Thyroid gland (tissue), 4 donors: ENCODE data around the gene TOMM40. TPM values are rescaled to one million over a fixed set of nuclear protein-coding genes. Genes with fewer than 3 reads are reported as not detected.
"Not testable (repeated sequence)": the region's sequence is repeated elsewhere in the genome, so short reads cannot be mapped to it uniquely, and the experiment has no call there.

Source experiments
- DNase-seq, 2 donors: peaks; one replicate each; pipeline ENCODE4 v3.0.0-alpha.2; 2019
- H3K27ac ChIP-seq, 3 donors: fragments of 200-600 bp; sonication (generic); 1 replicate in 2 of 3; 2 replicates in 1 of 3; pipeline ENCODE4 v1.5.1; 2016 to 2019; ENCODE audit warnings: mild to moderate bottlenecking in 1 of 3, moderate library complexity in 1 of 3
- H3K27me3 ChIP-seq: fragments of 200-600 bp; sonication (generic); one replicate; pipeline ENCODE4 v1.5.1; 2019
- H3K36me3 ChIP-seq, 2 donors: fragments of 200-600 bp; sonication (generic); one replicate each; pipeline ENCODE4 v1.5.1; 2016 to 2019
- H3K4me1 ChIP-seq, 2 donors: fragments of 200-600 bp; sonication (generic); one replicate each; pipeline ENCODE4 v1.5.1; 2017 to 2019
- H3K4me3 ChIP-seq, 3 donors: fragments of 200-600 bp; sonication (generic); replicated peaks in 1 of 3; 1 replicate in 2 of 3; 2 replicates in 1 of 3; pipeline ENCODE4 v1.5.1; 2016; ENCODE audit warnings: mild to moderate bottlenecking in 1 of 3
- H3K9me3 ChIP-seq: fragments of 200-600 bp; sonication (generic); one replicate; pipeline ENCODE4 v1.5.1; 2017
- CTCF ChIP-seq, 6 experiments: fragments of 200-600 bp in 3 of 6; fragments of 450-650 bp in 3 of 6; sonication (generic) in 3 of 6; IDR thresholded peaks; one replicate each; pipeline ENCODE4 v1.5.1; 2016 to 2019; ENCODE audit warnings: antibody characterized with exemption in 6 of 6, mild to moderate bottlenecking in 2 of 6, inconsistent platforms in 1 of 6, moderate library complexity in 1 of 6
- POLR2A ChIP-seq, 2 donors: fragments of 450-650 bp; IDR thresholded peaks; one replicate each; pipeline ENCODE4 v1.6.1; 2017; ENCODE audit warnings: antibody characterized with exemption in 2 of 2, mild to moderate bottlenecking in 2 of 2, moderate library complexity in 1 of 2
- WGBS, 2 donors: methylation state at CpG; one replicate each; pipeline ENCODE4 v1.1.5; 2017; 5-methylcytosine and 5-hydroxymethylcytosine counted together
- intact Hi-C: fragments of 100-400 bp; cut with DNase I; formaldehyde crosslinking; loops from one replicate; pipeline ENCODE4 v1.15.1; 2023
- total RNA-seq, 4 donors: library from RNA; depleted of rRNA; stranded (reverse); fragments of >200 nt; gene quantifications; one replicate each; pipeline ENCODE4 v1.2.3, GENCODE V29; 2016

Gene TOMM40
- total RNA-seq, 4 donors from 2014 or later = 40.2 to 82.8 (median 58.3) TPM

- H3K36me3 ChIP-seq = peaks cover 35 to 46% of the 10 kb centered on the region in 2 donors
- H3K4me1 ChIP-seq = peaks cover 0 to 10% of the 10 kb centered on the region in 2 donors
- WGBS, 2 donors = 61 to 68% methylated on average over 22 to 24 of the region's 26 CpGs
- intact Hi-C loops = no loop called here
- H3K27me3 ChIP-seq = no peaks in the 10 kb centered on the region
- H3K27ac ChIP-seq = no peak overlapping the region
- no peaks in the 10 kb centered on the region for H3K9me3 ChIP-seq
- TF ChIP-seq POLR2A (IDR thresholded peaks at IDR 0.05) = no peak
- no peak for TF ChIP-seq CTCF (IDR thresholded peaks at IDR 0.05)
- H3K4me3 ChIP-seq = no peak overlapping the region
- DNase-seq = peak; percentile 44 to 54
These were observed 12.8 kb upstream of the TOMM40 start for GRCh38 chr19:44878120-44878865.

- intact Hi-C loops = no loop called here
- TF ChIP-seq CTCF (IDR thresholded peaks at IDR 0.05) = no peak
- TF ChIP-seq POLR2A (IDR thresholded peaks at IDR 0.05) = no peak
- peaks cover 0 to 10% of the 10 kb centered on the region in 2 donors for H3K4me1 ChIP-seq
- H3K9me3 ChIP-seq = no peaks in the 10 kb centered on the region
- H3K27ac ChIP-seq = no peak overlapping the region
- DNase-seq = peak; percentile 78
- no peaks in the 10 kb centered on the region for H3K27me3 ChIP-seq
- H3K36me3 ChIP-seq = peaks cover 28 to 35% of the 10 kb centered on the region in 2 donors
- 46 to 63% methylated on average over 4 to 15 of the region's 18 CpGs for WGBS, 2 donors
- no peak overlapping the region for H3K4me3 ChIP-seq
These were observed 11.6 kb upstream of the TOMM40 start for GRCh38 chr19:44879309-44880065.

GRCh38 chr19:44882063-44882462 lies 9.0 kb upstream of the TOMM40 start:
- intact Hi-C loops = no loop called here
- Histone ChIP-seq H3K9me3 (no peaks in the 10 kb centered on the region), H3K36me3 (peaks cover 10 to 16% of the 10 kb centered on the region in 2 donors), H3K27me3 (no peaks in the 10 kb centered on the region), H3K4me1 (peaks cover 0 to 10% of the 10 kb centered on the region in 2 donors), H3K4me3 (no peak overlapping the region), H3K27ac (no peak overlapping the region)
- WGBS, 2 donors = 93 to 96% methylated on average over 15 of the region's 15 CpGs
- no peak for DNase-seq
- TF ChIP-seq POLR2A (IDR thresholded peaks at IDR 0.05) (no peak), CTCF (IDR thresholded peaks at IDR 0.05) (no peak)

GRCh38 chr19:44882619-44883397 lies 8.2 kb upstream of the TOMM40 start:
- H3K9me3 ChIP-seq, DNase-seq, H3K27me3 ChIP-seq, intact Hi-C loops, H3K4me1 ChIP-seq, H3K27ac ChIP-seq, H3K4me3 ChIP-seq: not testable (repeated sequence)
- H3K36me3 ChIP-seq = peaks cover 11 to 21% of the 10 kb centered on the region in 2 donors
- WGBS, 2 donors = 89 to 92% methylated on average over 19 of the region's 19 CpGs

- H3K27ac ChIP-seq = no peak overlapping the region
These were observed 7.1 kb upstream of the TOMM40 start for GRCh38 chr19:44883922-44884321.

More at GRCh38 chr19:44883922-44884321, 7.1 kb upstream of the TOMM40 start:
- intact Hi-C loops = no loop called here
- no peak for DNase-seq
- Histone ChIP-seq H3K36me3 (peaks cover 9 to 21% of the 10 kb centered on the region in 2 donors), H3K4me3 (no peak overlapping the region), H3K9me3 (no peaks in the 10 kb centered on the region), H3K4me1 (peaks cover 0 to 7% of the 10 kb centered on the region in 2 donors), H3K27me3 (no peaks in the 10 kb centered on the region)
- TF ChIP-seq POLR2A (IDR thresholded peaks at IDR 0.05) (no peak), CTCF (IDR thresholded peaks at IDR 0.05) (no peak)
- 88 to 96% methylated on average over 5 of the region's 5 CpGs for WGBS, 2 donors
